PC-9 (cell line): ENCODE results near the gene CLEC4C.

Experiments used
- CTCF ChIP-seq: fragments of 200-600 bp; sonication (generic); conservative IDR thresholded peaks from 2 replicates; pipeline ENCODE4 v1.6.1; 2017; ENCODE audit warnings: mixed run types, antibody characterized with exemption, mild to moderate bottlenecking, moderate library complexity
- EZH2 ChIP-seq: fragments of 200-600 bp; sonication (generic); IDR thresholded peaks from 2 replicates; pipeline ENCODE4 v1.8.0; 2017; ENCODE audit warnings: antibody characterized with exemption, low read depth

- TF ChIP-seq CTCF: no peak; the same call in 1 of the 2 replicates
- TF ChIP-seq EZH2: no peak
These were observed 30.8 kb downstream of the CLEC4C start for GRCh38 chr12:7716381-7716780.
